ENCODE results near the gene NOS1AP. TPM values are rescaled to one million over a fixed set of nuclear protein-coding genes. Genes with fewer than 3 reads are reported as not detected.

Gene NOS1AP
- total and polyA plus RNA-seq, 2 donors (not counting 3 experiments of a cell fraction or from before 2014, with no cell fraction given), result 1.3 to 5.4 TPM

GRCh38 chr1:162304736-162305135 lies 235.2 kb downstream of the NOS1AP start:
- Histone ChIP-seq H3K4me3 (replicated peaks in 1 of 3; ENCODE audit: insufficient read depth in 1 of 3, low read depth in 1 of 3, low read length in 3 of 3) (no peak overlapping the region), H3K36me3 (ENCODE audit: control insufficient read depth in 2 of 2, extremely low read depth in 1 of 2, insufficient read depth in 2 of 2, low read length in 2 of 2) (no peaks in the 10 kb centered on the region), H3K4me2 (ENCODE audit: insufficient read depth, low read length) (no peak overlapping the region), H2AFZ (ENCODE audit: low read depth, low read length) (no peak overlapping the region), H3K9me3 (replicated peaks; ENCODE audit: control insufficient read depth, insufficient read depth, low read length) (no peaks in the 10 kb centered on the region), H3K9me1 (replicated peaks; ENCODE audit: control insufficient read depth, extremely low read depth, insufficient read depth, low read length) (no peaks in the 10 kb centered on the region), H3K4me1 (ENCODE audit: control insufficient read depth, extremely low read depth, insufficient read depth, low read length) (peaks cover 32% of the 10 kb centered on the region), H3K79me2 (ENCODE audit: control insufficient read depth, insufficient read depth, low read length) (no peaks in the 10 kb centered on the region), H3K27ac (ENCODE audit: insufficient read depth, low read depth, low read length) (no peak overlapping the region), H3K9ac (replicated peaks; ENCODE audit: extremely low read depth, insufficient read depth, low read length) (no peak overlapping the region), H3K27me3 (ENCODE audit: control insufficient read depth in 2 of 2, insufficient read depth in 2 of 2, low read length in 2 of 2) (no peaks in the 10 kb centered on the region), H4K20me1 (replicated peaks; ENCODE audit: control insufficient read depth, extremely low read depth, insufficient read depth, low read length) (no peaks in the 10 kb centered on the region)
- ChIA-PET POLR2A (no interaction called here), CTCF (interaction anchor here (1.7 kb wide), 1 partner anchor 53 kb away, joined by 6 read pairs; no protein-coding TSS in a partner anchor)
- no TSS peak for BruUV-seq (replicated peaks)
- dilution Hi-C loops (cut with MboI; ENCODE audit: extremely low pct_ligation_motif_present, low sequenced_read_pairs), result no loop called here
- TF ChIP-seq MYC (IDR thresholded peaks at IDR 0.05; ENCODE audit: low read depth, low read length) (no peak), CTCF (IDR thresholded peaks at IDR 0.05; ENCODE audit: extremely low read depth in 1 of 2, insufficient read depth in 1 of 2, low read depth in 1 of 2, low read length in 2 of 2) (no peak), POLR2A (IDR thresholded peaks at IDR 0.05; ENCODE audit: low read depth, low read length) (no peak), JUN (IDR thresholded peaks at IDR 0.05; ENCODE audit: borderline replicate concordance, insufficient read depth, insufficient read length, low read depth) (no peak), FOS (IDR thresholded peaks at IDR 0.05; ENCODE audit: borderline replicate concordance, insufficient read depth, low read length) (no peak), POLR2AphosphoS5 (IDR thresholded peaks at IDR 0.05; ENCODE audit: insufficient read depth, low read depth, low read length) (no peak), EZH2 (IDR thresholded peaks at IDR 0.05; ENCODE audit: borderline replicate concordance, low read depth, low read length, severe bottlenecking) (no peak), MAX (IDR thresholded peaks at IDR 0.05; ENCODE audit: insufficient read depth, insufficient read length) (no peak), GATA2 (IDR thresholded peaks at IDR 0.05; ENCODE audit: insufficient read depth, insufficient read length, low read depth, low read length) (no peak)
- FAIRE-seq (no peak), DNase-seq (ENCODE audit: low read depth, low spot score) (no peak)
- intact Hi-C loops (cut with micrococcal nuclease), result loop anchor here (5.0 kb wide), 1 partner anchor 88 kb away; no protein-coding TSS in a partner anchor
